DND-41 (cell line): ENCODE results near the gene AFG3L2.

Source experiments
- EZH2 ChIP-seq: IDR thresholded peaks from 3 replicates; pipeline ENCODE4 v1.6.1; 2012; ENCODE audit warnings: borderline replicate concordance, low read depth, mild to moderate bottlenecking, moderate library complexity, low read length, inconsistent platforms; ENCODE audit not compliant: severe bottlenecking
- TF ChIP-seq, protein P1 (sequence below): IDR thresholded peaks from 2 replicates; pipeline ENCODE4 v1.5.1; 2012; ENCODE audit warnings: borderline replicate concordance, low read length, moderate library complexity, mild to moderate bottlenecking; ENCODE audit not compliant: poor library complexity, severe bottlenecking; ENCODE audit errors: extremely low read depth

DNA sequence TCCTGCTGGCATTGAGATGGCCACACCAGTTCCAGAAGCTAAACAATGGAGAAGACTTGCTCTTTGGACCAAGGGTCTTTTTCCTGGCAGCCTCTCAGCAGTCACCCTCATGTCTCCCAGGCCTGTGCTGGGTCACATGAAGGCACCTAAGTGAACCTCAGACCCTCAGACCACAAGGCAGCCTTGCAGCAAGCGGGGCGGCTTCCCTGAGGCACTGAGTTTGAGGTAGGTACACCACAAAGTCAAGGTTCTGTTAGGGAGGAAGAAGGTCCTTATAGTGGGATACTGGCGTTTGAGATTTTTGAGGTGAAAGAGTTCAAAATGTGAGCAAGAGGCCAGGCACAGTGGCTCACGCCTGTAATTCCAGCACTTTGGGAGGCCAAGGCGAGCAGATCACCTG, 22.2 kb upstream of the AFG3L2 start:
- TF ChIP-seq, protein P1, sequence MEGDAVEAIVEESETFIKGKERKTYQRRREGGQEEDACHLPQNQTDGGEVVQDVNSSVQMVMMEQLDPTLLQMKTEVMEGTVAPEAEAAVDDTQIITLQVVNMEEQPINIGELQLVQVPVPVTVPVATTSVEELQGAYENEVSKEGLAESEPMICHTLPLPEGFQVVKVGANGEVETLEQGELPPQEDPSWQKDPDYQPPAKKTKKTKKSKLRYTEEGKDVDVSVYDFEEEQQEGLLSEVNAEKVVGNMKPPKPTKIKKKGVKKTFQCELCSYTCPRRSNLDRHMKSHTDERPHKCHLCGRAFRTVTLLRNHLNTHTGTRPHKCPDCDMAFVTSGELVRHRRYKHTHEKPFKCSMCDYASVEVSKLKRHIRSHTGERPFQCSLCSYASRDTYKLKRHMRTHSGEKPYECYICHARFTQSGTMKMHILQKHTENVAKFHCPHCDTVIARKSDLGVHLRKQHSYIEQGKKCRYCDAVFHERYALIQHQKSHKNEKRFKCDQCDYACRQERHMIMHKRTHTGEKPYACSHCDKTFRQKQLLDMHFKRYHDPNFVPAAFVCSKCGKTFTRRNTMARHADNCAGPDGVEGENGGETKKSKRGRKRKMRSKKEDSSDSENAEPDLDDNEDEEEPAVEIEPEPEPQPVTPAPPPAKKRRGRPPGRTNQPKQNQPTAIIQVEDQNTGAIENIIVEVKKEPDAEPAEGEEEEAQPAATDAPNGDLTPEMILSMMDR, result no peak
- TF ChIP-seq EZH2, result no peak
